HTERT RPE-1 (cell line): ENCODE data around the gene ALDH1A1.

Source experiments
- in situ Hi-C: fragments of 300-500 bp; cut with MboI; formaldehyde crosslinking; loops from 4 replicates; pipeline ENCODE4 v1.14.3; 2020; ENCODE audit warnings: low sequenced_read_pairs

Gene ALDH1A1

DNA sequence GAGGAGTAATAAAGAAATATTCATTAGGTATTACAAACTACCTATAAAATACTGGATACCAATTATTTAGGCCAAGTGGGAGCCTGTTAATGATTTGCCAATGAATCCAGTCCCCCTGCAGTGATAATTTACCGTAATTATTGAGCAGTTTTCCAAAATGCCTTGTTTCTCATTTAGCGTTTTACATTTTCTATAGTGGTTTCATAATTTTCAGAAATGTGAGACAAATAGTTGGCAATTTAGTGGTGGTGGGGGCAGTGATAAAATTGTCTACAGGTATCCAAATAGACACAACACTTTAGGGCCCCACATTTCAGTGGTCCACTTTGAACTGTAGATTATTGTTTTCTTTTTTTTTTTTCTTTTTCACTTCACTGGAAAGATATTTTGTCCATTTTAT is 27.3 kb upstream of the ALDH1A1 start:
- in situ Hi-C loops, result no loop called here

- in situ Hi-C loops, result no loop called here
These were observed 26.7 kb upstream of the ALDH1A1 start for GRCh38 chr9:72979405-72980100.

DNA sequence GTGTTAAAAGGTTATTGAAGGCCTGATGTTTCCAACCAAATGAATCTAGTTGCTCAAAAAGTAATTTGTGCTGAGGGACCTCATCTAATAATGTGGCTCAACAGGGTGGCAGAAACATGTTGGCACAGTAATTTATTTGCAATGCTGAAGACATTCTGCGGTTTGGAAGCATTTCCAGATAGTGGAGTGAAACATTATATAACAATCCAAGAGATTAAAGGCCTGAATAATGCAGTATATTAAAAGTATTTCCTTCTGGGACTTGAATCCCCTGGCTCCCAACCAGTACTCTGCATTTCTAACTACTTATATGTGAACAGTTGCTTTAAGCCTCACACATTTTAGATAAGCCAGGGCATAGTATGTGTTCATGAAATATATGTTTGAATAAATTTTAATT is 25.9 kb upstream of the ALDH1A1 start:
- in situ Hi-C loops, result no loop called here

DNA sequence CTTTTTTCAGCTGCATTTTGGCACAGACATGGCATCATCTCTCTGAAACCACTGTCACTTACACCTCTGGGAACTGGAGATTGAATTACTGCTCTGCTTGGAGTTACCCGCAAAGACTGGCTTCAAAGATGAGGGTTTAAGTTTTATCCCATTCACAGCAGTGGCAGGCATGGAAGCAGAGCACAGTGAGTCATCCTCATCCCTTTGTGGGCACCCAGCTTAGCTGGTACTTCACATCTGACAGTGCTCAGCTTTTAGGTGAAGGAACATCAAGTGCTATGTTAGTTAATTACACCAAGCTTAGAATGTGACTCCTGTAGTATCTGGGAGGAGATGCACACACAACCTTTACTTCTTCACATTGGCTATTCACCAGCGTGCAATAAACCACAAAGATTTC is 24.8 kb upstream of the ALDH1A1 start:
- in situ Hi-C loops, result no loop called here

DNA sequence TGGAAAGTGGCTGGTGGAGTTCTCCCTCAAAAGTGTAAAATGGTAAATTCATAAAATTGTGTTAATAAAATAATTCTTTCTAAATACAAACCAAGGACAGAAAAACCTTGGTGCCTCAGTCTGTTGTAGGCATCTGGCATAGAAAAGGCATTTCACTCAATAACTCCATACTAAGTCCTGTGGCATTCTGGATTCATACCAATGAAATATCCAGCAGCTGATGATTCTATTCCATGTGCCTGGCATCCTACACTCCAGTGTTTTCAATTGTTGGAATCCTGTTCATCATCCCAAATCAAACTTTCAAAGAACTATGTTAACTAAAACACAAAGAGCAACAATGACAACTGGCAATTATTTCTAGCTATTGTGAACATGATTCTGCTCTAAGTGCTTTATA is 21.6 kb upstream of the ALDH1A1 start:
- in situ Hi-C loops, result no loop called here

- in situ Hi-C loops, result no loop called here
These were observed 19.8 kb upstream of the ALDH1A1 start for GRCh38 chr9:72972636-72973035.

- in situ Hi-C loops, result no loop called here
These were observed 18.6 kb upstream of the ALDH1A1 start for GRCh38 chr9:72971411-72971810.

GRCh38 chr9:72960446-72960845 is 7.6 kb upstream of the ALDH1A1 start:
- in situ Hi-C loops, result no loop called here

- in situ Hi-C loops, result no loop called here
These were observed 5.8 kb upstream of the ALDH1A1 start for GRCh38 chr9:72958485-72959281.

GRCh38 chr9:72955571-72955970 is 2.7 kb upstream of the ALDH1A1 start:
- in situ Hi-C loops, result no loop called here

- in situ Hi-C loops, result no loop called here
These were observed 2.2 kb upstream of the ALDH1A1 start for GRCh38 chr9:72955126-72955455.

DNA sequence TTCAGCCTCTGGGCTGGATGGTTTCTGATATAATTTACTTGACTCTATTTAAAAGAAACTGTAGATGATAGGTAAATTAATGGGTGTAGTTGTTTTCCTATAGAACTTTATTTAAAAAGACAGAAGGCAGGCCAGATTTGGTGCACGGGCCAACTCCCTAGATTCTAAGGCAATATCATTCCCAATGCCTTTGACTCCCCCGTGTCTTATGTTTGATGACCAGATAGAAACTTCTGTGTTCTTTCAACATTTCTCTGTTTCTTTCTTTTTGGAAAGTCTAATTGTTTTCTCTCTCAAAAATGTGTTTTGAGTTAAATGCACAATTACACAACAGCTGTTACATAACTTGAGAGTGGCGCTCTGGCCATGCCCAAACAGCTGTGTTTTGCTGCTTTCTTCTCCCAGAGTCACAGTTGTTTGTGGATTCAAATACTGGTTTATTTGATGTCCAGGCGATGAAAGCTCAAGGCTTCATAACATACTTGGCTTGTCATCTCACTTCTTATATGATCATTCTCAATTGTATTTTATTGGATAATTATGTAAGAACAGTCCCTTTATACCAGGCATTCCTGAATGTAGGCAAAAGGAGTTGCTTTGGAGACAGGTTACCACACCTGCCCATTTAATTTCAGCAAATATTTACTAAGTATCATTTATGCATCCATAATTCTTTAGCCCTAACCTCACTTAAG is 1.7 kb upstream of the ALDH1A1 start:
- in situ Hi-C loops, result no loop called here

- in situ Hi-C loops, result no loop called here
These were observed 517 bp downstream of the ALDH1A1 start for GRCh38 chr9:72952381-72952690.

GRCh38 chr9:72951520-72952380 is 1.1 kb downstream of the ALDH1A1 start:
- in situ Hi-C loops, result no loop called here

GRCh38 chr9:72950875-72951442 is 1.9 kb downstream of the ALDH1A1 start:
- in situ Hi-C loops, result no loop called here

GRCh38 chr9:72949918-72950325 is 2.9 kb downstream of the ALDH1A1 start:
- in situ Hi-C loops, result no loop called here

- in situ Hi-C loops, result no loop called here
These were observed 3.6 kb downstream of the ALDH1A1 start for GRCh38 chr9:72949244-72949582.

GRCh38 chr9:72948575-72949243 is 4.1 kb downstream of the ALDH1A1 start:
- in situ Hi-C loops, result no loop called here

GRCh38 chr9:72947984-72948465 is 4.8 kb downstream of the ALDH1A1 start:
- in situ Hi-C loops, result no loop called here

DNA sequence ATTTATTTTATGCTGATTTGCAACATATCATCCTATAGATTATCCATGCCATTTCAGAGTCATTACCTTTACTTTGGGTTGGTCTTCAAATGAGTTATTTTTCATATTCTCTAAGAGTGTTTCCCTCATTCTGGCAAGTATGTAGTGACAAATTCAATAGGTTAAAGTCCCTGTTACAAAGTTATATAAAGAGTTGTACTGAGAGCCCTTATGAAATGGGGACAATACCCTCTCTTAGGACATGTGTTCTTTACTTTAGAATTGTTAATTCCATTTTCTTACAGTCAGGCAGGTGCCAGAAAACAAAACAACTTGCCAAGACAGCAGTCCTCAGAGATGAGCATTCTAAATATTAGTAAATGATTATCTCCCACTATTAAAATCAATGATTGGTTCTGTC is 6.0 kb downstream of the ALDH1A1 start:
- in situ Hi-C loops, result no loop called here
